Liver (tissue), 9 donors: ENCODE data around the gene FYCO1. TPM values are rescaled to one million over a fixed set of nuclear protein-coding genes. Genes with fewer than 3 reads are reported as not detected.

Source experiments
- DNase-seq: peaks from one replicate; pipeline ENCODE4 v3.0.0-alpha.2; 2017; ENCODE audit warnings: low spot score
- H3K27ac ChIP-seq, 2 donors: one replicate each; pipeline ENCODE4 v1.7.0; 2013; ENCODE audit warnings: inconsistent platforms in 2 of 2, low read length in 2 of 2, control low read depth in 1 of 2, low read depth in 1 of 2, mild to moderate bottlenecking in 1 of 2
- H3K27me3 ChIP-seq, 4 donors: one replicate each; pipeline versions ENCODE4 v1.6.1 to v1.7.0; 2013; ENCODE audit warnings: low read length in 3 of 4, inconsistent platforms in 1 of 4, mild to moderate bottlenecking in 1 of 4, moderate library complexity in 1 of 4; ENCODE audit not compliant: control insufficient read depth in 4 of 4, insufficient read depth in 4 of 4
- H3K36me3 ChIP-seq, 4 donors: one replicate each; pipeline versions ENCODE4 v1.6.1 to v1.7.0; 2013; ENCODE audit warnings: low read length in 3 of 4, mild to moderate bottlenecking in 3 of 4, low read depth in 1 of 4, moderate library complexity in 1 of 4; ENCODE audit not compliant: control insufficient read depth in 4 of 4, insufficient read depth in 3 of 4
- H3K4me1 ChIP-seq, 4 donors: one replicate each; pipeline versions ENCODE4 v1.6.1 to v1.7.0; 2013; ENCODE audit warnings: low read length in 3 of 4, mild to moderate bottlenecking in 3 of 4, moderate library complexity in 1 of 4; ENCODE audit not compliant: control insufficient read depth in 4 of 4, insufficient read depth in 4 of 4
- H3K4me3 ChIP-seq, 3 donors: one replicate each; pipeline versions ENCODE4 v1.6.1 to v1.7.0; 2013; ENCODE audit warnings: low read length in 3 of 3, control low read depth in 1 of 3, low read depth in 1 of 3, mild to moderate bottlenecking in 1 of 3
- H3K9ac ChIP-seq, 2 donors: one replicate each; pipeline ENCODE4 v1.7.0; 2013; ENCODE audit warnings: low read length in 2 of 2, mild to moderate bottlenecking in 2 of 2, moderate library complexity in 2 of 2, control low read depth in 1 of 2, low read depth in 1 of 2
- H3K9me3 ChIP-seq, 4 donors: one replicate each; pipeline versions ENCODE4 v1.6.1 to v1.7.0; 2013; ENCODE audit warnings: low read length in 3 of 4; ENCODE audit not compliant: control insufficient read depth in 4 of 4
- CTCF ChIP-seq: fragments of 150-350 bp; IDR thresholded peaks from 2 replicates; pipeline ENCODE4 v1.5.1; 2017; ENCODE audit warnings: improper control_type of control experiment, low read depth, low read length; ENCODE audit not compliant: missing input control
- EGR1 ChIP-seq, 2 donors: IDR thresholded peaks; 2 replicates each; pipeline ENCODE4 v1.6.1; 2016 to 2018; ENCODE audit warnings: antibody characterized with exemption in 2 of 2, low read depth in 2 of 2
- FOXA1 ChIP-seq: IDR thresholded peaks from 2 replicates; pipeline ENCODE4 v1.6.1; 2016; ENCODE audit warnings: antibody characterized with exemption
- FOXA2 ChIP-seq: IDR thresholded peaks from 2 replicates; pipeline ENCODE4 v1.6.1; 2016; ENCODE audit warnings: antibody characterized with exemption
- GABPA ChIP-seq, 2 donors: IDR thresholded peaks in 1 of 2; conservative IDR thresholded peaks in 1 of 2; 2 replicates each; pipeline ENCODE4 v1.6.1; 2016; ENCODE audit warnings: antibody characterized with exemption in 2 of 2, mild to moderate bottlenecking in 1 of 2, moderate library complexity in 1 of 2
- HNF4G ChIP-seq: IDR thresholded peaks from 2 replicates; pipeline ENCODE4 v1.6.1; 2016; ENCODE audit warnings: antibody characterized with exemption
- JUND ChIP-seq, 2 donors: IDR thresholded peaks; 2 replicates each; pipeline ENCODE4 v1.6.1; 2016; ENCODE audit warnings: antibody characterized with exemption in 2 of 2
- MAX ChIP-seq: IDR thresholded peaks from 2 replicates; pipeline ENCODE4 v1.6.1; 2016; ENCODE audit warnings: antibody characterized with exemption
- NR2F2 ChIP-seq: IDR thresholded peaks from 2 replicates; pipeline ENCODE4 v1.6.1; 2016; ENCODE audit warnings: antibody characterized with exemption
- RAD21 ChIP-seq, 2 donors: IDR thresholded peaks; 2 replicates each; pipeline ENCODE4 v1.6.1; 2016; ENCODE audit warnings: antibody characterized with exemption in 2 of 2, mild to moderate bottlenecking in 2 of 2
- REST ChIP-seq: IDR thresholded peaks from 2 replicates; pipeline ENCODE4 v1.6.1; 2016; ENCODE audit warnings: antibody characterized with exemption, mild to moderate bottlenecking
- RXRA ChIP-seq, 2 donors: IDR thresholded peaks; 2 replicates each; pipeline ENCODE4 v1.6.1; 2017 to 2018; ENCODE audit warnings: antibody characterized with exemption in 2 of 2, mild to moderate bottlenecking in 1 of 2
- SP1 ChIP-seq: IDR thresholded peaks from 2 replicates; pipeline ENCODE4 v1.6.1; 2018; ENCODE audit warnings: antibody characterized with exemption, mild to moderate bottlenecking
- TAF1 ChIP-seq: conservative IDR thresholded peaks from 2 replicates; pipeline ENCODE4 v1.6.1; 2016; ENCODE audit warnings: antibody characterized with exemption, mild to moderate bottlenecking
- YY1 ChIP-seq: IDR thresholded peaks from 2 replicates; pipeline ENCODE4 v1.6.1; 2016; ENCODE audit warnings: antibody characterized with exemption, mild to moderate bottlenecking
- ZBTB33 ChIP-seq: IDR thresholded peaks from 2 replicates; pipeline ENCODE4 v1.6.1; 2016; ENCODE audit warnings: antibody characterized with exemption
- WGBS: extraction: QIAGEN DNeasy Blood & Tissue Kit; methylation state at CpG from one replicate; pipeline ENCODE4 v1.1.7; 2013; 5-methylcytosine and 5-hydroxymethylcytosine counted together
- polyA plus RNA-seq, 2 donors: library from polyadenylated mRNA; stranded (reverse) in 1 of 2; unstranded in 1 of 2; fragments of 200-250 nt in 1 of 2; fragments of >200 nt in 1 of 2; fragmentation: Nextera tagmentation in 1 of 2; extraction: Ambion mirVana in 1 of 2; gene quantifications; one replicate each; pipeline versions ENCODE4 v1.2.1 to v1.2.3, GENCODE V29; 2013 to 2015
- total RNA-seq, 2 donors: library from RNA; depleted of rRNA; stranded (reverse); fragments of >200 nt; gene quantifications; one replicate each; pipeline ENCODE4 v1.2.3, GENCODE V29; 2014
- donor health status: healthy.
- donor health status: healthy.
- donor health status: healthy.
- donor health status: healthy.
- donor health status: healthy.

The FYCO1 gene
- total and polyA plus RNA-seq, 4 donors: 3.0 to 17.1 (median 10.2) TPM

- no peak for TF ChIP-seq NR2F2
- TF ChIP-seq RXRA (IDR thresholded peaks at IDR 0.05): no peak
- no peak for TF ChIP-seq GABPA (IDR thresholded peaks at IDR 0.05 in 1 of 2, conservative IDR thresholded peaks at IDR 0.05 in 1 of 2)
- TF ChIP-seq FOXA2: no peak
These were observed 48.3 kb downstream of the FYCO1 start (continued) for GRCh38 chr3:45947361-45947760.

- TF ChIP-seq REST (no peak), JUND (IDR thresholded peaks at IDR 0.05) (no peak), NR2F2 (no peak), EGR1 (IDR thresholded peaks at IDR 0.05; ENCODE audit: low read depth in 2 of 2) (no peak), ZBTB33 (no peak), HNF4G (no peak), MAX (no peak), GABPA (IDR thresholded peaks at IDR 0.05 in 1 of 2, conservative IDR thresholded peaks at IDR 0.05 in 1 of 2) (no peak), FOXA1 (no peak), YY1 (no peak), CTCF (no peak), TAF1 (no peak), SP1 (no peak), RAD21 (IDR thresholded peaks at IDR 0.05) (no peak), FOXA2 (no peak)
- Histone ChIP-seq H3K9me3 (no peaks in the 10 kb centered on the region), H3K27ac (no peak overlapping the region), H3K9ac (no peak overlapping the region), H3K27me3 (no peaks in the 10 kb centered on the region), H3K36me3 (peaks cover 0 to 53% (median 20%) of the 10 kb centered on the region in 4 donors), H3K4me1 (no peaks in the 10 kb centered on the region), H3K4me3 (no peak overlapping the region)
- DNase-seq: no peak
- 89% methylated on average over 3 of the region's 3 CpGs for WGBS
These were observed 48.7 kb downstream of the FYCO1 start for GRCh38 chr3:45946875-45947274.
